Measurements from ENCODE around the gene VSTM4. TPM values are rescaled to one million over a fixed set of nuclear protein-coding genes. Genes with fewer than 3 reads are reported as not detected.

The VSTM4 gene
- polyA plus RNA-seq, 1 of the 3 experiments (the other 2 are of a cell fraction), result 0.39 TPM

DNA sequence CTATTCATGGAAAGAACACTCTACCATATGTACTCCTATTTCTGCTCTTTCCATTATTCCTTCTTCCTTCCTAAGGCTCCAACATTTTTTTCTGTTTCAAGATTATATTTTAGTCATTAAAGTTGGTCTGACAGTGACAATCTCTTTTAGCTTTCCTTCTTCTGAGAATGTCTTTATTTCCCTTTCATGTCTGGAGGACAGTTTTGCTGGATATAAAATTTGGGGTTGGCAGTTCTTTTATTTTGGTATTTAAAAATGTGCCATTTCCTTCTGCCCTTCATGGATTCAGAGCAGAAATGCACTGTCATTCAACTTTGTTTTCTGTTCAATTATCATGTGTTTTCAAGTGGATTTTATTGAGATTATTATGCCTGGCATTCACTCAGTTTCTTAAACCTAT, 53.1 kb downstream of the VSTM4 start:
- TF ChIP-seq RAD21 (IDR thresholded peaks at IDR 0.05; ENCODE audit: low read length), result no peak
- H3K9me2 ChIP-seq, result no peaks in the 10 kb centered on the region
- no peaks in the 10 kb centered on the region for H3K27me3 ChIP-seq (ENCODE audit: insufficient read depth)
- DNase-seq, result no peak
- no peaks in the 10 kb centered on the region for H3F3A ChIP-seq (replicated peaks; ENCODE audit: insufficient read depth)
- H3K79me2 ChIP-seq (ENCODE audit: insufficient read depth), result no peaks in the 10 kb centered on the region
- no peaks in the 10 kb centered on the region for H4K20me1 ChIP-seq (ENCODE audit: insufficient read depth)
- no peak overlapping the region for H3K27ac ChIP-seq (ENCODE audit: low read depth in 2 of 2, low read length in 1 of 2)
- H2AFZ ChIP-seq (ENCODE audit: low read depth), result no peak overlapping the region
- POLR2A ChIA-PET, result no interaction called here
- H3K9ac ChIP-seq, result no peak overlapping the region
- H3K4me1 ChIP-seq (ENCODE audit: control insufficient read depth in 1 of 2, insufficient read depth in 2 of 2, low read depth in 1 of 2, low read length in 1 of 2), result no peaks in the 10 kb centered on the region
- 0 out of 2 replicates have a peak, but pooled peaks cover 3% of the 10 kb centered on the region for H3K9me3 ChIP-seq
- H3K4me2 ChIP-seq, result no peak overlapping the region
- H3K4me3 ChIP-seq (ENCODE audit: low read depth in 2 of 2, low read length in 1 of 2), result no peak overlapping the region
- no peaks in the 10 kb centered on the region for H3K36me3 ChIP-seq (replicated peaks in 1 of 2; ENCODE audit: control insufficient read depth in 1 of 2, insufficient read depth in 2 of 2, low read length in 1 of 2)
- CTCF ChIA-PET, result no interaction called here

DNA sequence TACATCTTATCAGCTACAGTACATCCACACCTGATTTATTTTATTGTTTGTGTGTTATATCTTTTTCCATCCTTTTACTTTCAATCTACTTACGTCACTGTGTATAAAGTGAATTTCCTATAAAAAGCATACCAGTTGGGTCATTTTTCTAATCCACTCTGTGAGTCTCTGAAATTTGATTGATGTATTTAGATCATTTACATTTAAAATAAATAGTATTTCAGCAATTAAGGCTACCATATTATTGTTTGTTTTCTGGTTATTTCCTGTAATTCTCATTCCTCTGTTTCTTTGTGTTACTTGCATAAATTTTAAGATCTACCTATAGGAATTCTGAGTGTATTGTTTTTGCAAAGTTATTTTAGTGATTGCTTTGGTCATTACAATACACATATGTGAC, 53.7 kb downstream of the VSTM4 start:
- Histone ChIP-seq H3K4me2 (no peak overlapping the region), H3K36me3 (replicated peaks in 1 of 2; ENCODE audit: control insufficient read depth in 1 of 2, insufficient read depth in 2 of 2, low read length in 1 of 2) (no peaks in the 10 kb centered on the region), H2AFZ (ENCODE audit: low read depth) (no peak overlapping the region), H3F3A (replicated peaks; ENCODE audit: insufficient read depth) (no peaks in the 10 kb centered on the region), H3K27me3 (ENCODE audit: insufficient read depth) (no peaks in the 10 kb centered on the region), H3K9me3 (0 out of 2 replicates have a peak, but pooled peaks cover 3% of the 10 kb centered on the region), H3K9me2 (no peaks in the 10 kb centered on the region), H3K4me3 (ENCODE audit: low read depth in 2 of 2, low read length in 1 of 2) (no peak overlapping the region), H4K20me1 (ENCODE audit: insufficient read depth) (no peaks in the 10 kb centered on the region), H3K79me2 (ENCODE audit: insufficient read depth) (no peaks in the 10 kb centered on the region), H3K9ac (no peak overlapping the region), H3K4me1 (ENCODE audit: control insufficient read depth in 1 of 2, insufficient read depth in 2 of 2, low read depth in 1 of 2, low read length in 1 of 2) (no peaks in the 10 kb centered on the region; a peak in 1 of 4 replicates), H3K27ac (ENCODE audit: low read depth in 2 of 2, low read length in 1 of 2) (no peak overlapping the region)
- TF ChIP-seq JUND (IDR thresholded peaks at IDR 0.05), result no peak
- TF ChIP-seq FOXM1 (IDR thresholded peaks at IDR 0.05; ENCODE audit: low read depth), result no peak
- TF ChIP-seq RAD21 (IDR thresholded peaks at IDR 0.05; ENCODE audit: low read length), result no peak
- no peak for TF ChIP-seq FOXJ3 (CRISPR knock-in tag; IDR thresholded peaks at IDR 0.05)
- TF ChIP-seq EZH2phosphoT487 (IDR thresholded peaks at IDR 0.05; ENCODE audit: borderline replicate concordance, low read depth), result no peak
- TF ChIP-seq TAF1 (IDR thresholded peaks at IDR 0.05; ENCODE audit: borderline replicate concordance, low read depth, low read length), result no peak
- no peak for TF ChIP-seq EP300 (IDR thresholded peaks at IDR 0.05; ENCODE audit: borderline replicate concordance in 1 of 2, low read depth in 1 of 2, low read length in 1 of 2)
- TF ChIP-seq MXI1 (IDR thresholded peaks at IDR 0.05; ENCODE audit: low read depth, low read length), result no peak
- no peak for TF ChIP-seq NFIC (IDR thresholded peaks at IDR 0.05; ENCODE audit: borderline replicate concordance)
- TF ChIP-seq GABPA (IDR thresholded peaks at IDR 0.05; ENCODE audit: low read depth), result no peak
- TF ChIP-seq YY1 (IDR thresholded peaks at IDR 0.05; ENCODE audit: low read depth), result no peak
- WGBS (ENCODE audit: low lambda C conversion rate), result 77% methylated on average over 1 of the region's 1 CpG
- ChIA-PET POLR2A (no interaction called here), CTCF (no interaction called here)
- DNase-seq, result no peak

DNA sequence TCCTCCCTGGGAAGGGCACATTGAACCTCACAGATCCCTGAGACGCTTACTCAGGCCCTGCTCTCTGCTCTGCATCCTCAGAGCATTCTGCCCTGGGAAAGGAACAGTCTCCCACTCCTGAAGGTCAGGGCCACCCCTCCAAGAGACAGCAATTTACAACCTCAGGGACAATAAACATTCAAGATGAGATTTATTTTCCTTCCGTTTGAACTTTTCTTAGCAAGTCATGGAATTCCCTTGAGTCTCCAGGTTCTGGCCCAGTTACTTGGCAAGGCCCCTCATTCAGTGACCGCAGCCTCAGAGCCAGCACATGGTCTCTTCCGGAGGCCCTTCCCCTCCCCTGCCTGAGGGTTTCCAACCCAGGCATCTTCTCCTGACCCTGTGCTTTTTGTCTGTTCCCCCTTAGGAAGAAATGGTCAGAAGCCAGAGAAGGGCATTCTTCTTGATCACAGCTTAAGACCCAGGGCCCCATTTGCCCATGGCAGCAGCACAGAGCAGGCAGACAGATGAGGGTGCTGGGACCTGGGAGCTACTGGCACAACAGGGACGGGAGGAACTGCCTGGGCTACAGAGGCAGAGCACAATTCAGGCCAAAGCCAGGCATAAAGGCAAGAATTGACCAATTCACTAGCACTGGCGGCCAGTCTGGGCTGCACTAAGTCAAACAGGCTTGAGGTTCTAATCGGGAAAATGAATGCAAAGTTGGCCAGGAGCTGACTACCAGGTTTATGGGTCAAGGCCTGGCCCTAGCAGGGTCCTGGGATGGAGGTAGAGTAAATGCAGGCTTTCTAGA, 56.7 kb downstream of the VSTM4 start:
- WGBS (ENCODE audit: low lambda C conversion rate), result 23% methylated on average over 6 of the region's 7 CpGs
- no peak overlapping the region for H3K4me3 ChIP-seq (ENCODE audit: low read depth in 2 of 2, low read length in 1 of 2)
- no peak overlapping the region for H3K27ac ChIP-seq (ENCODE audit: low read depth in 2 of 2, low read length in 1 of 2)
- DNase-seq, result no peak
- H3K9ac ChIP-seq, result no peak overlapping the region
- no peaks in the 10 kb centered on the region for H3K27me3 ChIP-seq (ENCODE audit: insufficient read depth)
- no peak overlapping the region for H3K4me2 ChIP-seq
- CTCF ChIA-PET, result interaction anchor here (1.0 kb wide), 2 partner anchors 17 to 55 kb away, joined by 3 read pairs; no protein-coding TSS in a partner anchor
- H4K20me1 ChIP-seq (ENCODE audit: insufficient read depth), result no peaks in the 10 kb centered on the region
- no peaks in the 10 kb centered on the region for H3K36me3 ChIP-seq (replicated peaks in 1 of 2; ENCODE audit: control insufficient read depth in 1 of 2, insufficient read depth in 2 of 2, low read length in 1 of 2)
- H3K9me2 ChIP-seq, result no peaks in the 10 kb centered on the region
- H3K9me3 ChIP-seq, result 0 out of 2 replicates have a peak, but pooled peaks cover 3% of the 10 kb centered on the region
- H3K4me1 ChIP-seq (ENCODE audit: control insufficient read depth in 1 of 2, insufficient read depth in 2 of 2, low read depth in 1 of 2, low read length in 1 of 2), result peaks cover 0 to 29% of the 10 kb centered on the region in 2 experiments; a peak in 2 of 4 replicates
- H3K79me2 ChIP-seq (ENCODE audit: insufficient read depth), result no peaks in the 10 kb centered on the region
- H2AFZ ChIP-seq (ENCODE audit: low read depth), result no peak overlapping the region
- POLR2A ChIA-PET, result no interaction called here
- H3F3A ChIP-seq (replicated peaks; ENCODE audit: insufficient read depth), result no peaks in the 10 kb centered on the region
- TF ChIP-seq YY1 (IDR thresholded peaks at IDR 0.05; ENCODE audit: low read depth) (no peak), POLR2AphosphoS5 (IDR thresholded peaks at IDR 0.05; ENCODE audit: low read depth, low read length) (no peak), GATA2 (CRISPR knock-in tag; IDR thresholded peaks at IDR 0.05) (no peak), RCOR1 (IDR thresholded peaks at IDR 0.05; ENCODE audit: low read length) (no peak), TEAD4 (IDR thresholded peaks at IDR 0.05; ENCODE audit: borderline replicate concordance, insufficient read depth) (no peak), EZH2phosphoT487 (IDR thresholded peaks at IDR 0.05; ENCODE audit: borderline replicate concordance, low read depth) (no peak), RXRA (IDR thresholded peaks at IDR 0.05; ENCODE audit: borderline replicate concordance, low read depth) (no peak), MEF2A (IDR thresholded peaks at IDR 0.05; ENCODE audit: borderline replicate concordance, low read depth) (no peak), FOSL2 (IDR thresholded peaks at IDR 0.05; ENCODE audit: borderline replicate concordance, low read depth) (no peak), FOXJ3 (CRISPR knock-in tag; IDR thresholded peaks at IDR 0.05) (no peak)
- TF ChIP-seq, protein P1, sequence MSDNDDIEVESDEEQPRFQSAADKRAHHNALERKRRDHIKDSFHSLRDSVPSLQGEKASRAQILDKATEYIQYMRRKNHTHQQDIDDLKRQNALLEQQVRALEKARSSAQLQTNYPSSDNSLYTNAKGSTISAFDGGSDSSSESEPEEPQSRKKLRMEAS (IDR thresholded peaks at IDR 0.05; ENCODE audit: low read depth), result no peak
- TF ChIP-seq, protein P2, sequence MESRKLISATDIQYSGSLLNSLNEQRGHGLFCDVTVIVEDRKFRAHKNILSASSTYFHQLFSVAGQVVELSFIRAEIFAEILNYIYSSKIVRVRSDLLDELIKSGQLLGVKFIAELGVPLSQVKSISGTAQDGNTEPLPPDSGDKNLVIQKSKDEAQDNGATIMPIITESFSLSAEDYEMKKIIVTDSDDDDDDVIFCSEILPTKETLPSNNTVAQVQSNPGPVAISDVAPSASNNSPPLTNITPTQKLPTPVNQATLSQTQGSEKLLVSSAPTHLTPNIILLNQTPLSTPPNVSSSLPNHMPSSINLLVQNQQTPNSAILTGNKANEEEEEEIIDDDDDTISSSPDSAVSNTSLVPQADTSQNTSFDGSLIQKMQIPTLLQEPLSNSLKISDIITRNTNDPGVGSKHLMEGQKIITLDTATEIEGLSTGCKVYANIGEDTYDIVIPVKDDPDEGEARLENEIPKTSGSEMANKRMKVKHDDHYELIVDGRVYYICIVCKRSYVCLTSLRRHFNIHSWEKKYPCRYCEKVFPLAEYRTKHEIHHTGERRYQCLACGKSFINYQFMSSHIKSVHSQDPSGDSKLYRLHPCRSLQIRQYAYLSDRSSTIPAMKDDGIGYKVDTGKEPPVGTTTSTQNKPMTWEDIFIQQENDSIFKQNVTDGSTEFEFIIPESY (IDR thresholded peaks at IDR 0.05; ENCODE audit: borderline replicate concordance, low read depth), result no peak
